HEK293T (cell line): ENCODE results near the gene TAL1.

Experiments used
- ARNT ChIP-seq: fragments of 450-650 bp; IDR thresholded peaks from 2 replicates; pipeline ENCODE4 v1.6.1; 2017; ENCODE audit warnings: mild to moderate bottlenecking
- CTBP1 ChIP-seq: fragments of 450-650 bp; IDR thresholded peaks from 2 replicates; pipeline ENCODE4 v1.6.1; 2016; ENCODE audit warnings: borderline replicate concordance
- FOXM1 ChIP-seq: fragments of 450-650 bp; IDR thresholded peaks from 2 replicates; pipeline ENCODE4 v1.6.1; 2017; ENCODE audit warnings: mild to moderate bottlenecking, borderline replicate concordance
- SP1 ChIP-seq: fragments of 450-650 bp; IDR thresholded peaks from 2 replicates; pipeline ENCODE4 v1.6.1; 2017

GRCh38 chr1:47196622-47197021 lies 35.4 kb downstream of the TAL1 start:
- no peak for TF ChIP-seq FOXM1
- TF ChIP-seq ARNT = no peak
- no peak for TF ChIP-seq SP1
- no peak for TF ChIP-seq CTBP1
